Central memory CD8-positive, alpha-beta T cell (primary cell): ENCODE data around the gene MARK3.
A peak's percentile ranks its signal among the peaks of the same experiment; 100 is the strongest.

Experiments used
- ATAC-seq: fragments of 150-1000 bp; cut with Tn5 transposase; replicated peaks from 2 replicates; pipeline ENCODE4 v1.10.0; 2022; ENCODE audit warnings: mild to moderate bottlenecking, moderate FRiP score, moderate number of reproducible peaks; ENCODE audit not compliant: poor library complexity, severe bottlenecking; ENCODE audit errors: extremely low read depth
- DNase-seq, 2 donors: peaks; one replicate each; pipeline ENCODE4 v3.0.0; 2021; ENCODE audit warnings: low spot score in 2 of 2
- H3K27ac Mint-ChIP-seq: one replicate; pipeline ENCODE4 v1.8.0; 2022; ENCODE audit warnings: low read depth, mild to moderate bottlenecking, moderate library complexity, mixed read lengths
- H3K27me3 Mint-ChIP-seq: one replicate; pipeline ENCODE4 v1.8.0; 2022; ENCODE audit warnings: mixed read lengths
- H3K36me3 Mint-ChIP-seq: one replicate; pipeline ENCODE4 v1.8.0; 2022; ENCODE audit warnings: mild to moderate bottlenecking, moderate library complexity, mixed read lengths; ENCODE audit not compliant: insufficient read depth
- H3K4me1 Mint-ChIP-seq: one replicate; pipeline ENCODE4 v1.8.0; 2022; ENCODE audit warnings: mixed read lengths
- H3K4me3 Mint-ChIP-seq: one replicate; pipeline ENCODE4 v1.8.0; 2022; ENCODE audit warnings: mild to moderate bottlenecking, moderate library complexity, mixed read lengths
- H3K9me3 Mint-ChIP-seq: one replicate; pipeline ENCODE4 v1.8.0; 2022; ENCODE audit warnings: mixed read lengths

Gene MARK3

DNA sequence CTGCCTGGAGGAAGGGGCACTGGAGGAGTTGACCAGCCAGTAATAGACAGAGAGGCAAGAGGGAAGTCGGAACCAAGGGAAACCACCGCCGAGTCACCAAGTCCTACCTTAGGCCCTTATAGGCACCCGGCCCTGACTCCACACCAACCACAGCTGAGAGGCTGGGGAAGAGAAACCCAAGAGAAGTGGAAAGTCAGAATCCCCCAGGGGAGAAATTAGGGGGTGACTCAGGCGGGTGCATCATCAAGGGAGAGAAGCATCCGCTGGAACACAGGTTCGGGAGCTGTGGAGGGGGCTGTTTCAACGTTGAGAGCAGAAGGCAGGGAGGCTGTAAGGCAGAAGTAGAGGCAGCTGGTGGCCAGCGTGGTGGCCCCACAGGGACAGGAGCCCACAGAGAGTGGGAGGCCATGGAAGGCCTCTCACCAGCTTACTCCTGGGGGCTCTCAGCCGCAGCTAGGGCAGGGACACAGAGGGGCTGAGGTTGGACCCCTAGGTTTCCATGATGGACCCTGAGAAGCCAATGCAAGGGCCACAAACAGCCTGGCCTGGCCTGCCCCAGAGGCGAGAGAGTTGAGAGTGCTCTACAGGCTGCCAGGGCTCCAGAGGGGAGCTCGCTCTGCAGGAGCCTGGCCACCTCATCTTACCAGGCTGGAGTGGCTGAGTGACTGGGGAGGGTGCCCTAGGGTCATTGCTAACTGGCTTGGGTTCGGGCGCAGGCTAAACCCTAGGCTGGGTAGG, 142.4 kb downstream of the MARK3 start:
- ATAC-seq: no peak
- Mint-ChIP-seq H3K27me3 (no peaks in the 10 kb centered on the region), H3K36me3 (peaks cover 21% of the 10 kb centered on the region), H3K4me1 (peaks cover 32% of the 10 kb centered on the region), H3K4me3 (peak overlapping the region; percentile 91), H3K9me3 (no peaks in the 10 kb centered on the region), H3K27ac (peak overlapping the region; percentile 95)
- DNase-seq: no peak

GRCh38 chr14:103528146-103528586, 143.0 kb downstream of the MARK3 start:
- Mint-ChIP-seq H3K4me1 (peaks cover 32% of the 10 kb centered on the region), H3K4me3 (peak overlapping the region; percentile 91), H3K27me3 (no peaks in the 10 kb centered on the region), H3K9me3 (no peaks in the 10 kb centered on the region), H3K27ac (peak overlapping the region; percentile 95), H3K36me3 (peaks cover 21% of the 10 kb centered on the region)
- DNase-seq (no peak), ATAC-seq (no peak)

DNA sequence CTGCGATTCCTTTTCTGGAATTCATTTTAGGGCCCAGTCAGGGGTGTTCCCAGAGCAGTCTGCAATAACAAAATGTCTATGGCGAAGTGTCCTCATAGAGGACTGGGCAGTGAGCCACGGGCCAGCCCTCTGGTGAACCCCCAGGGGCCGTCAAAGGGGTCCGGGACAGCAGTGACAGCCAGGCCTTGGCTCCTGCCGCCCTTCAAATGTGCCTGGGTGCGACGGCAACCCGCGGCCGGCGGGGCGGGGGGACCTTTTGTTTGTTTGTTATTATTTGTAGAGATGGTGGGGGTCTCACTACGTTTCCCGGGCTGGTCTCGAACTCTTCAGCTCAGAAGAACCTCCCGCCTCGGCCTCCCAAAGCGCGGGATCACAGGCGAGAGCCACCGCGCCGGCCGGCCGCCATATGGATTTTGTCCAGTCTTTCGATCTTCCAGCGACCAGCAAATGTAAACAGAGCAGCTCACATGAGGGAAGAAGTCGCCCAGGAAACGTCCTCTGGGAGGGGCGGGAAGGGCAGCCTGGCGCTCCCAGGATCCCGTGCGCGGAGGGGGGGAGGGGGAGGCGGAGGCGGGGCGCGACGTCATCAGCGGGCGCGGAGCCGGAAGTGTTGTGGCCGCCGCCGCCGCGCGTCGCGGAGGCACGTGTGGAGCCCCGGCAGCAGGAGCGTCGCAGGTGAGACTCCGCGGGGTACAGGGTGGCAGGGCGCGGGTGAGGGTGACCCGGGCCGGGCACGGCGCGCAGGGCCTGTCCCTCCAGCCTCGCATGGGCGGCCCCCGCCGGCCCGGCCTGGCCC, 143.6 kb downstream of the MARK3 start, which contains the start of gene TRMT61A:
Gene TRMT61A, plus strand, starts transcription at position 610 of the 796 bp plus-strand sequence. CDS start 783 bp downstream, outside the sequence.
- Mint-ChIP-seq H3K4me3 (peak within 1 kb of the TSS; percentile 91), H3K36me3 (peaks cover 21% of the 10 kb centered on the region), H3K27me3 (no peaks in the 10 kb centered on the region), H3K27ac (peak within 1 kb of the TSS; percentile 95), H3K9me3 (no peaks in the 10 kb centered on the region), H3K4me1 (peaks cover 32% of the 10 kb centered on the region)
- DNase-seq (peak; percentile 47 to 58), ATAC-seq (peak; percentile 88)

DNA sequence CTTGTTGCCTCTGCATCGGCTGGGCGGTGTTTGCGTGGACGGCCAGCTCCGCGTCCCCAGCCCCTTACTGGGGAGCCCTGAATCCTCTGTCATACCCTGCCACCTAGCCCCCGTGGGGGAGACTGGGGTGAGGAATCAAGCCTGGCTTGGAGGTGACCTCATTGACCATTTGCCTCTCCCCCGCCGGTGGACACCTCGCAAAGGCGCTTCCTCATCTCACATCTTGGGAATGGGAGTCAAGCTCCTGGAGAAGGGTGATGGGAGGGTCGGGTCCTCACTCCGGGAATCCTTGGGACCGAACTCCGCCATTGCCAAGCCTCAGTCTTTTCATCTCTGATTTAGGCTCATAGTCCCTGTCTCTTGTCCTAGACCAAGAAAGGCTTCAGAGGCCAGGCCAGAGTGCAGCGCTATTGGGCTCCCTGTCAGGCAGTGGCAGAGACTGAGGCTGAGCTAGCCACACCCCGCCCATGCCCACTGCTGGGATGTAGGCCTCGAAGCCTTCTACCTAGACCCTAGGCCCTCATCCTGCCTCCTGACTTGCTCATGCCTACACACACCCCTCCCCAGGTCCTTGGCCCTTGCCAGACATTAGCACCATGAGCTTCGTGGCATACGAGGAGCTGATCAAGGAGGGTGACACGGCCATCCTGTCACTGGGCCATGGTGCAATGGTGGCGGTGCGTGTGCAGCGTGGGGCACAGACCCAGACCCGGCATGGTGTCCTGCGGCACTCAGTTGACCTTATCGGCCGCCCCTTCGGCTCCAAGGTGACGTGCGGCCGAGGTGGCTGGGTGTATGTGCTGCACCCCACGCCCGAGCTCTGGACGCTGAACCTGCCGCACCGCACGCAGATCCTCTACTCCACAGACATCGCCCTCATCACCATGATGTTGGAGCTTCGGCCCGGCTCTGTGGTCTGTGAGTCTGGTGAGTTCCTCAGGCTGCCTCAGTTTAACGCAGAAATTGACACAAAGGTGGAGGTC, 144.5 kb downstream of the MARK3 start:
- H3K36me3 Mint-ChIP-seq: peaks cover 21% of the 10 kb centered on the region
- DNase-seq: peak in 1 of 2 donors; percentile 29
- H3K9me3 Mint-ChIP-seq: no peaks in the 10 kb centered on the region
- H3K27ac Mint-ChIP-seq: peak overlapping the region; percentile 95
- H3K4me3 Mint-ChIP-seq: peak overlapping the region; percentile 91
- ATAC-seq: no peak
- peaks cover 32% of the 10 kb centered on the region for H3K4me1 Mint-ChIP-seq
- H3K27me3 Mint-ChIP-seq: no peaks in the 10 kb centered on the region

GRCh38 chr14:103530390-103530789, 145.2 kb downstream of the MARK3 start:
- H3K4me3 Mint-ChIP-seq: peak overlapping the region; percentile 91

DNA sequence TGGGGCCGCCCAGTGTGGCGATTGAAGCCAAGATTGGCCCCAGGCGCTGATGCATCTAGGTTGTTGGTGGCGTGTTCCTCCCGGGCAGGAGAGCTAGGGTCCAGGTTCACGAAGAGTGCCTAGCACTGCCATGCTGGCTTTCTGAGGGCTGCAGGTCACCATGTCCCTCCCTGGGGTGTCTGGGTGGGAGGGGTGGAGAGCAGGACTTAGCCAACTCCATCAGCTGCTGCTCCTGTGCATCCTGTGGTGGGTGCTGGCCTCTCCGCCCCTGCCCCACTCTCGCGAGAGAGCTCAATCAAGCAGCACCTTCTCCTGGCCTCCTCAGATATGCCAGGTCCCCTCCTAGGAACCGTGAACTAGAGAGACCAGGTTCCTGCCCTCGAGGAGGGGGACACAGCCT, 145.6 kb downstream of the MARK3 start:
- Mint-ChIP-seq H3K27ac (no peak overlapping the region), H3K4me1 (peaks cover 32% of the 10 kb centered on the region), H3K9me3 (no peaks in the 10 kb centered on the region), H3K4me3 (peak overlapping the region; percentile 91), H3K27me3 (no peaks in the 10 kb centered on the region), H3K36me3 (peaks cover 22% of the 10 kb centered on the region)
- DNase-seq (no peak), ATAC-seq (no peak)

More at GRCh38 chr14:103530390-103530789, 145.2 kb downstream of the MARK3 start:
- DNase-seq: no peak
- H3K4me1 Mint-ChIP-seq: peaks cover 32% of the 10 kb centered on the region
- ATAC-seq: no peak
- H3K36me3 Mint-ChIP-seq: peaks cover 21% of the 10 kb centered on the region
- H3K9me3 Mint-ChIP-seq: no peaks in the 10 kb centered on the region
- H3K27me3 Mint-ChIP-seq: no peaks in the 10 kb centered on the region
- H3K27ac Mint-ChIP-seq: no peak overlapping the region

DNA sequence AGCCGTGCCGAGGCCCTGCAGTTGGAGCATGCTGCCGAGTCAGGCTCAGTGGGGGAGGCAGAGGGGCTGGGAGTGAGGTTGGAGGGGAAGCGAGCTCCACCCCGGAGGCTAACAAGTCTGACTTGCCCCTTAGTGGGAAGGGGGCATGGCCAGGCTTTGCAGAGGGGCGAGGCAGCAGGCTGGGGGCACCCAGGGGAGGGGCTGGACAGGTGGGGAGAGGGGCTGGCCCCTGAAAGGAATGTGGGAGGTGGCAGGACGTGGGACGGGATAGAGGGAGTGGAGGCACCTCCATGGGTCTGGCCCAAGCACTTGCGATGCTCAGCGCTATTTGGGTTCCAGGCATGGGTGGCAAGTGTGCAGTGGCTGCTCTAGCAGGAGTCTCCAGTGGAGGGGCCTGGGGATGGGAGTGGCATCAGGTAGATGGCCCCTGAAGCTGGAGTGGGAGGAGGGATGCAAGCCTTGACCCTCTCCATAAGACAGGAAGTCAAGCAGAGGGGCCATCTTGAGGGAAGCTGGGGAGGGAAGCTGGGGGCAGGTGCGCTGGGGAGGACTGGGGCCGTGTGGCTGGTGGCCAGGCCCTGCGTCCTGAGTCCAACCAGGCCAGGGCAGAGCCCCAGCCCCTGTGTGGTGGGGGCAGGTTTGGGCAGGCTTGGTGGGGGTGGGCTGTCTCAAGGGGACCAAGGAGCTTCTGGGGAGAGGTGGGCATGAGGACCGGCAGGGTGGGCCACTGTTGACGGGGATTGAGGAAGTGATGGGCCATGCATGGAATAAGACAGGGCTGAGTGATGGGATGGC, 146.4 kb downstream of the MARK3 start:
- no peak for DNase-seq
- Mint-ChIP-seq H3K4me1 (peaks cover 32% of the 10 kb centered on the region), H3K4me3 (no peak overlapping the region), H3K27me3 (no peaks in the 10 kb centered on the region), H3K27ac (no peak overlapping the region), H3K9me3 (no peaks in the 10 kb centered on the region), H3K36me3 (peaks cover 23% of the 10 kb centered on the region)
- ATAC-seq: no peak

DNA sequence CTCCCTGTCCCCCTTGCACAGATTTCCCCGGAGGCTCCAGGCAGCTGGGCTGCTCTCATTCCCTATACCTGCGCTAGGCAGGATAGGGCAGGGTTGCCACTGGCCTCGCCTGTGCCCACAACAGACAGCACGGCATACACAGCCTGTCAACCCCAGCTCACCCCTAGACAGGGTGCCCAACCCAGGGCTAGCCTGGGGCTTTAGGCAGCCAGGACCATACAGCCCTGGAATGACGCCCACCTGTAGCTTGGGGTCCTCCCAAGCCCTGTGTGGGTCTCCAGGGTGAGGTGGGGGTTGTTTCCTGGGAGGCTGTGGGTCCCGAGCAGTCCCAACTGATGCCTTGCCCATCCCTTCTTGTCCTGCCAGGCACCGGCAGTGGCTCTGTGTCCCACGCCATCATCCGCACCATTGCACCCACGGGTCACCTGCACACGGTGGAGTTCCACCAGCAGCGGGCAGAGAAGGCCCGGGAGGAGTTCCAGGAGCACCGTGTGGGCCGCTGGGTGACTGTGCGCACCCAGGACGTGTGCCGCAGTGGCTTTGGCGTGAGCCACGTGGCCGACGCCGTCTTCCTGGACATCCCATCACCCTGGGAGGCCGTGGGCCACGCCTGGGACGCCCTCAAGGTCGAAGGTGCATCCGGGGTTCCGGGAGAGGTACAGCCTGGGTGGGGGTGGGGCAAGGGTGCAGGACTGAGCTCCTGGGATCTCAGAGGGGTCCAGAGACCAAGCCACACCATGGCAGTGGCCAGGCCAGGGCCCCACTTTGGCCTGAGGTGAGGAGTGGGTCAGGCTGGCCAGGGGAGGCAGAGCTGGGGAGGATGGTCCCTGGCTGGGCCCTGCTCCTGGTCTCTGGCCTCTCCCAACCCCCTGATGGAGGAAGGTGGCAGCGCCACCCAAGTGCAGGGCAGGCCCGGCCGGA, 147.3 kb downstream of the MARK3 start:
- no peaks in the 10 kb centered on the region for H3K27me3 Mint-ChIP-seq
- H3K9me3 Mint-ChIP-seq: no peaks in the 10 kb centered on the region
- H3K4me3 Mint-ChIP-seq: no peak overlapping the region
- DNase-seq (no peak), ATAC-seq (no peak)
- H3K27ac Mint-ChIP-seq: no peak overlapping the region
- H3K36me3 Mint-ChIP-seq: peaks cover 21% of the 10 kb centered on the region
- H3K4me1 Mint-ChIP-seq: peaks cover 26% of the 10 kb centered on the region

DNA sequence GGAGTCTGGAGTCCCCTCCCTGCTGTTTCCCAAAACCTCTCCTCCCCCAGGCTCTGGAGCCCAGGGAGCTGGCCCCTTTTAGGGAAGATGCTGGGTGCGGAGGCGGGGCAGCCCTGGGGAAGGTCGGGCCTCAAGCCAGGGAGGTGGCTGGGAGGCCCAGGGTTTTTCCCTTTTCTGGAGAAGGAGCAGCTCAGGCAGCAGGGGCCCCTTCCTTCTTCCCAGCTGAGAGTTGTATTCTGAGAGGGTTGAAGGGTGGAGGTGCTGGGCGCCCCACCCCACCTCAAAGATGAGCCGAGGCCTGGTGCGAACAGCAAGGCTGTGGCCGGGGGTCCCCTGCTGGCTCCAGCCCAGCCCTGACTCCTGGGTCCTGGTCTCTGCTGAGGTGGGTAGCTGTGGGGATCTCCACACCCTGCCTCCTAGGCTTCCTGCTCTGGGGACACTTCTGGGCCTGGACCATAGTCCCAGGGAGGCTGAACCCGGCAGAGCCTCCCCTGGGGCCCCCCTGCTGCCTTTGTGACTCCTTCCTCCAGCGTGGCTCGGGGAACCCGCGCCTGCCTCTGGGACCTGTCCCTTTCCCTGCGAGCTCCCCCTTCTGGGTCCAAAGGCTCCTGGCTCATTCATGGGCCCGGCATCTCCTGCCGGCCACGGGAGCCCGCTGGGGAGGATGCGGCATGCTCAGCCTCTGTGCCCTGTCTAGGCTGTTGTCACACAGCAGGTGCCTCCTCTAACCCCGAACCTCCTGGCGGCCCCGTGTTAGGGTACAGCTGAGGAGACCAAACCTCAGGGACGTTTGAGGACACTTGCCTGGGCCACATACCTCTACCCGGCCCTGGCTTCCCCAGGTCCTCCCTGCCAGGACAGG, 148.2 kb downstream of the MARK3 start:
- DNase-seq: no peak
- peaks cover 20% of the 10 kb centered on the region for H3K36me3 Mint-ChIP-seq
- H3K27me3 Mint-ChIP-seq: no peaks in the 10 kb centered on the region
- no peak for ATAC-seq
- no peak overlapping the region for H3K4me3 Mint-ChIP-seq
- no peak overlapping the region for H3K27ac Mint-ChIP-seq
- peaks cover 23% of the 10 kb centered on the region for H3K4me1 Mint-ChIP-seq
- H3K9me3 Mint-ChIP-seq: no peaks in the 10 kb centered on the region

DNA sequence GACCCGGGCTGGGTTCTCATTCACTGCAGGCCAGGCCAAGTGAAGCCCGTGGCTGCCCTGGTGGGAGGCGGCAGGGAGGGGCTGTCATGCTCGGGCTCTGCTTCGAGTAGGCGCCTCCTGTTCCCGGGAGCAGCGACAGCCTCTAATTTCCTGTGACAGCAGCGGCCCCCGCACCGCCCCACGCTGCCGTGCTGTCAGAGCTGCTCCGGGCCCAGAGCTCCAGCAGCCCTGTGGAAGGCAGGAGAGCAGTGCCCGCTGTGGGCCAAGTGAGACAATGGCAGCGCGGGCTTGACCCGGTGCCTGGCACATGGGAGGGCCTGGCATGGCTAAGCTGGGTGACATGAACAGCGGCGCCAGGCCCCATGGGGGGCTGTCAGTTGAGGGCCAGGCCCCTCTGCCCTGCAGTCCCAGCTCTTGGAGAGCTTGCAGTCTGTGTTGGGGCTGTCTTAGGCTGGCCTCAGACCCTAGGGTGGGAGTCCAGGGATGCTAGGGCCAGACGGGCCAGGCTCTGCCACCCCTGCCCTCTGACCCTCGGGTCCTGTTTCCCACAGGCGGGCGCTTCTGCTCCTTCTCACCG, 148.9 kb downstream of the MARK3 start:
- no peaks in the 10 kb centered on the region for H3K27me3 Mint-ChIP-seq
- peaks cover 23% of the 10 kb centered on the region for H3K4me1 Mint-ChIP-seq
- DNase-seq (no peak), ATAC-seq (no peak)
- no peaks in the 10 kb centered on the region for H3K9me3 Mint-ChIP-seq
- H3K27ac Mint-ChIP-seq: no peak overlapping the region
- no peak overlapping the region for H3K4me3 Mint-ChIP-seq
- peaks cover 15% of the 10 kb centered on the region for H3K36me3 Mint-ChIP-seq
